ENCODE results near the gene LGMN.

- TF ChIP-seq CTCF (IDR thresholded peaks at IDR 0.05; ENCODE audit: poor library complexity, severe bottlenecking) (no peak), SMC3 (conservative IDR thresholded peaks at IDR 0.05; ENCODE audit: poor library complexity) (no peak), EP300 (conservative IDR thresholded peaks at IDR 0.05; ENCODE audit: poor library complexity, severe bottlenecking) (no peak), POLR2AphosphoS5 (IDR thresholded peaks at IDR 0.05) (no peak), MXI1 (conservative IDR thresholded peaks at IDR 0.05; ENCODE audit: poor library complexity, severe bottlenecking) (no peak), EZH2 (IDR thresholded peaks at IDR 0.05; ENCODE audit: borderline replicate concordance, insufficient read depth, low read length, poor library complexity, severe bottlenecking) (no peak), TAF1 (IDR thresholded peaks at IDR 0.05; ENCODE audit: low read depth) (no peak), RAD21 (conservative IDR thresholded peaks at IDR 0.05) (no peak)
- TF ChIP-seq, protein P1, sequence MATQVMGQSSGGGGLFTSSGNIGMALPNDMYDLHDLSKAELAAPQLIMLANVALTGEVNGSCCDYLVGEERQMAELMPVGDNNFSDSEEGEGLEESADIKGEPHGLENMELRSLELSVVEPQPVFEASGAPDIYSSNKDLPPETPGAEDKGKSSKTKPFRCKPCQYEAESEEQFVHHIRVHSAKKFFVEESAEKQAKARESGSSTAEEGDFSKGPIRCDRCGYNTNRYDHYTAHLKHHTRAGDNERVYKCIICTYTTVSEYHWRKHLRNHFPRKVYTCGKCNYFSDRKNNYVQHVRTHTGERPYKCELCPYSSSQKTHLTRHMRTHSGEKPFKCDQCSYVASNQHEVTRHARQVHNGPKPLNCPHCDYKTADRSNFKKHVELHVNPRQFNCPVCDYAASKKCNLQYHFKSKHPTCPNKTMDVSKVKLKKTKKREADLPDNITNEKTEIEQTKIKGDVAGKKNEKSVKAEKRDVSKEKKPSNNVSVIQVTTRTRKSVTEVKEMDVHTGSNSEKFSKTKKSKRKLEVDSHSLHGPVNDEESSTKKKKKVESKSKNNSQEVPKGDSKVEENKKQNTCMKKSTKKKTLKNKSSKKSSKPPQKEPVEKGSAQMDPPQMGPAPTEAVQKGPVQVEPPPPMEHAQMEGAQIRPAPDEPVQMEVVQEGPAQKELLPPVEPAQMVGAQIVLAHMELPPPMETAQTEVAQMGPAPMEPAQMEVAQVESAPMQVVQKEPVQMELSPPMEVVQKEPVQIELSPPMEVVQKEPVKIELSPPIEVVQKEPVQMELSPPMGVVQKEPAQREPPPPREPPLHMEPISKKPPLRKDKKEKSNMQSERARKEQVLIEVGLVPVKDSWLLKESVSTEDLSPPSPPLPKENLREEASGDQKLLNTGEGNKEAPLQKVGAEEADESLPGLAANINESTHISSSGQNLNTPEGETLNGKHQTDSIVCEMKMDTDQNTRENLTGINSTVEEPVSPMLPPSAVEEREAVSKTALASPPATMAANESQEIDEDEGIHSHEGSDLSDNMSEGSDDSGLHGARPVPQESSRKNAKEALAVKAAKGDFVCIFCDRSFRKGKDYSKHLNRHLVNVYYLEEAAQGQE (IDR thresholded peaks at IDR 0.05; ENCODE audit: borderline replicate concordance): no peak
Observed at GRCh38 chr14:92774572-92774971, 26.1 kb upstream of the LGMN start.

All from neural cell (in vitro differentiated cells).